ENCODE measurements around the gene PLEKHG4. TPM values are rescaled to one million over a fixed set of nuclear protein-coding genes. Genes with fewer than 3 reads are reported as not detected.
A peak's percentile ranks its signal among the peaks of the same experiment; 100 is the strongest.

Gene PLEKHG4
- total and polyA plus RNA-seq, 9 donors, result 5.1 to 38.6 (median 27.6) TPM

- WGBS, 3 donors, result 71 to 79% (median 77%) methylated on average over 4 of the region's 4 CpGs
- H3K4me3 ChIP-seq, result no peak overlapping the region
- DNase-seq, result peak in 3 of 5 donors; percentile 47 to 61 (median 60)
- peaks cover 12% of the 10 kb centered on the region for H3K4me1 ChIP-seq (ENCODE audit: insufficient read depth)
- H3K9me3 ChIP-seq, result no peaks in the 10 kb centered on the region
- no peaks in the 10 kb centered on the region for H3K27me3 ChIP-seq
- H3K27ac ChIP-seq, result peak overlapping the region in 1 of 2 donors; percentile 50
- intact Hi-C loops (cut with DNase I), result loop anchor here in 1 of 4 donors (5.0 kb wide), 1 partner anchor 120 kb away; no protein-coding TSS in a partner anchor
- no peak for TF ChIP-seq EP300 (IDR thresholded peaks at IDR 0.05)
- TF ChIP-seq CTCF (IDR thresholded peaks at IDR 0.05), result no peak
- no peak for TF ChIP-seq POLR2A (IDR thresholded peaks at IDR 0.05)
- no peaks in the 10 kb centered on the region for H3K36me3 ChIP-seq
These were observed 1.9 kb upstream of the PLEKHG4 start for GRCh38 chr16:67277294-67277998.

- TF ChIP-seq POLR2A (IDR thresholded peaks at IDR 0.05), result no peak
- TF ChIP-seq EP300 (IDR thresholded peaks at IDR 0.05), result no peak
- TF ChIP-seq CTCF (IDR thresholded peaks at IDR 0.05), result no peak
- Histone ChIP-seq H3K4me1 (ENCODE audit: insufficient read depth) (peaks cover 12% of the 10 kb centered on the region), H3K36me3 (no peaks in the 10 kb centered on the region), H3K4me3 (peak overlapping the region; percentile 54), H3K27ac (peak overlapping the region; percentile 50 to 59), H3K27me3 (no peaks in the 10 kb centered on the region), H3K9me3 (no peaks in the 10 kb centered on the region)
- WGBS, 3 donors, result 51 to 65% (median 52%) methylated on average over 13 of the region's 13 CpGs
- intact Hi-C loops (cut with DNase I), result loop anchor here in 1 of 4 donors (5.0 kb wide), 1 partner anchor 119 kb away; no protein-coding TSS in a partner anchor
- peak in 3 of 5 donors; percentile 38 to 47 (median 45) for DNase-seq
These were observed 1.1 kb upstream of the PLEKHG4 start for GRCh38 chr16:67277999-67278772.

GRCh38 chr16:67278773-67279295 is 498 bp upstream of the PLEKHG4 start:
- TF ChIP-seq CTCF (IDR thresholded peaks at IDR 0.05), result no peak
- Histone ChIP-seq H3K4me1 (ENCODE audit: insufficient read depth) (peaks cover 12% of the 10 kb centered on the region), H3K4me3 (peak overlapping the region; percentile 54), H3K9me3 (no peaks in the 10 kb centered on the region), H3K27me3 (no peaks in the 10 kb centered on the region), H3K36me3 (no peaks in the 10 kb centered on the region), H3K27ac (peak overlapping the region; percentile 50 to 59)
- WGBS, 3 donors, result 1 to 6% (median 3%) methylated on average over 12 to 42 of the region's 42 CpGs
- intact Hi-C loops (cut with DNase I), result loop anchor here in 1 of 4 donors (5.0 kb wide), 1 partner anchor 118 kb away; no protein-coding TSS in a partner anchor
- no peak for DNase-seq

All from ovary (tissue), 9 donors.